GM12873 (cell line): ENCODE data around the gene MAP3K5.

Experiments used
- TF ChIP-seq, protein P1 (sequence below): IDR thresholded peaks from 2 replicates; pipeline ENCODE4 v1.5.1; 2012; ENCODE audit warnings: low read depth, mild to moderate bottlenecking, moderate library complexity, low read length, control low read depth; ENCODE audit not compliant: insufficient read depth; ENCODE audit errors: missing control alignments

The MAP3K5 gene

DNA sequence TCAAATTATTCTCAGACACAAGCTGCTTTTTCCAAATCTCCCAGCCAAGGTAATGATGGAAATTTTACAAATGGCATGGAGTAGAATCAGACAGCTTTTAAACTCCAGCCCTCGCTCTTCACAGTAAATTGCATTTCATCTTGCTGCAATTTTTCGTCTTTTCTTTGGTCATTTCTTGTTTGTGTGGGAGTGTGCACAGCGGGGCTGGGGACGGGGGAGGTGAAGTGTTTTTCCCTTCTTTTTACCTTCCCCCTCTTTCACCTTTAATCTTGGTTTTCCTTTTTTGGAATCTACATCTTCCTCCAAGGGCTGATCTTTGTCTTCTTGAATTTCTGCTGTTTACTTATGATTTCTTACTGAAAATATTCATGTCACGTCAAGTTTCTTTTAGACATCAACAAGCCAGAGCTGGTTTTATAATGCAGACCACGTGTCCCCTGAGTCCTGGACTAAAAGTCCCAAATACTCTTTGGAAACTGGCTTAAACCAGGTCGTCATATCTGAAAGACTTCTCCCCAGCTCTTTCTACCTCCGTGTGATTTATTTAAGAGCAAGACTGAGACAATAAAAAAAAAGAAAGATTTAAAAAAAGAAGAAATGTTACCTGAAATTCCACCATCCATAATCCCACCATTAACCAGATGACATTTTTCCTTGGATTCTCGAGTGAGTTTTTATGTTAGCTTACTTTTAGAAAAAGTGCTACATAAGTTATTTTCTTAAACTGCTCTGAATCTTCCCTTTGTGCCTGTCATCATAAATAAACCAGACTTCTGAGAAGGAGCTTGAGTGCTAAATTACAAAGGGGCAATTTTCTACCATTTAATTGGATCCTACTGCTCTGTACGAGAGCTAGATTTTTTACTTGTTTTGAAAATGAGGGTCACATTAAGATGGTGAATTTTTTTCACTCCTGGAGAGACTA lies 52.0 kb downstream of the MAP3K5 start:
- TF ChIP-seq, protein P1, sequence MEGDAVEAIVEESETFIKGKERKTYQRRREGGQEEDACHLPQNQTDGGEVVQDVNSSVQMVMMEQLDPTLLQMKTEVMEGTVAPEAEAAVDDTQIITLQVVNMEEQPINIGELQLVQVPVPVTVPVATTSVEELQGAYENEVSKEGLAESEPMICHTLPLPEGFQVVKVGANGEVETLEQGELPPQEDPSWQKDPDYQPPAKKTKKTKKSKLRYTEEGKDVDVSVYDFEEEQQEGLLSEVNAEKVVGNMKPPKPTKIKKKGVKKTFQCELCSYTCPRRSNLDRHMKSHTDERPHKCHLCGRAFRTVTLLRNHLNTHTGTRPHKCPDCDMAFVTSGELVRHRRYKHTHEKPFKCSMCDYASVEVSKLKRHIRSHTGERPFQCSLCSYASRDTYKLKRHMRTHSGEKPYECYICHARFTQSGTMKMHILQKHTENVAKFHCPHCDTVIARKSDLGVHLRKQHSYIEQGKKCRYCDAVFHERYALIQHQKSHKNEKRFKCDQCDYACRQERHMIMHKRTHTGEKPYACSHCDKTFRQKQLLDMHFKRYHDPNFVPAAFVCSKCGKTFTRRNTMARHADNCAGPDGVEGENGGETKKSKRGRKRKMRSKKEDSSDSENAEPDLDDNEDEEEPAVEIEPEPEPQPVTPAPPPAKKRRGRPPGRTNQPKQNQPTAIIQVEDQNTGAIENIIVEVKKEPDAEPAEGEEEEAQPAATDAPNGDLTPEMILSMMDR = no peak

DNA sequence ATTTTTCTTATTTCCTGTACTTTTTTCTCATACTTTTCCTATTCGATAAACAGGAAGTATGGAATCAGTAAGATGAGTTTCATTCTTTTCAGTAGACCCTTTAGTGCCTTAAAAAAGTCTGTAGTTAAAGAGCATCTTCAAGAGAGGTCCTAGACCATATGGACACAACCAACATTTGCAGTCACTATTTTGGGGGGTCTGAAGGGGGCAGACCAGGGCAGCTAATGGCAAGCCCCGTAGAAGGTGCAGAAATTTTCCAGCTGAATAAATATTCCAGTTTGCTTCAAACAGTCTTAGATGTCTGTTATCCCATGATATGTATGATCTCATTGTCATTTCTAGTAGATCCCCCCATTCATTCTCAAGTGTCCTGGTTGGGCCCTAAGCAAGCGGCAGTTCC lies 52.8 kb downstream of the MAP3K5 start:
- TF ChIP-seq, protein P1 = no peak

DNA sequence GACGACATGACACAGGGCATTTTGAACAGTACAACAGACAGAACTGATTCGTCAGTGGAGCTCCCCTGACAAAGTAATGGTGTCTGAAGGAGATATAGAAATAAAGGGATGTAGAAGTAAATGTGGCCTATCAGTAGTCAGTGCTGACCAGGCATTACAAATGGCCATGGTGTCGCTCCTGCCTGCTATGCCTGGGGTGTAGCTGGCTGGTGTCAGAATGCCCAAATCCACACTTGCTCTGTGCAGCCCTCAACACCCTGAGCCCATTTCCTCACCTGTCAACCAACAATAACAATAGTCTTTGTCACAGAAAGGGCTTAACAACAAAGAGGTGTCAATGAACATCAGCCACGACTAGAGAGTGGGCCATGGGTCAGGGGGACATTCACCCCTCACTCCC lies 53.2 kb downstream of the MAP3K5 start:
- TF ChIP-seq, protein P1 = no peak

DNA sequence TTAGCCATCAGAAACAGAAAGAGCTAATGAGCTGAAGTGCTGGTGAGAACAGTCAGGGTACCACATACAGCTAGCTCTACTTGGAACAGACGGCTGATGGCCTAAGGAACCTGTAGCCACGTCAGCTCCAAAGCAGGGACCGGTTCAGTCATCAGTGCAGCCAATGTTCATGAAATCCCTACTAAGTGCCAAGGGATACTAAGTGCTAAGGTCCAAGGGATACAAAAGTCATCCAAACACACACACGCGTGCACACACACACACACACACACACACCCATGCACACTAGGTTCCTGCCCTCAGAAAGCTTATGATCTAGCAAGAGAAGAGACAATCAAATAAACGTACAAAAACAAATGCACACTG lies 53.6 kb downstream of the MAP3K5 start:
- TF ChIP-seq, protein P1 = no peak

DNA sequence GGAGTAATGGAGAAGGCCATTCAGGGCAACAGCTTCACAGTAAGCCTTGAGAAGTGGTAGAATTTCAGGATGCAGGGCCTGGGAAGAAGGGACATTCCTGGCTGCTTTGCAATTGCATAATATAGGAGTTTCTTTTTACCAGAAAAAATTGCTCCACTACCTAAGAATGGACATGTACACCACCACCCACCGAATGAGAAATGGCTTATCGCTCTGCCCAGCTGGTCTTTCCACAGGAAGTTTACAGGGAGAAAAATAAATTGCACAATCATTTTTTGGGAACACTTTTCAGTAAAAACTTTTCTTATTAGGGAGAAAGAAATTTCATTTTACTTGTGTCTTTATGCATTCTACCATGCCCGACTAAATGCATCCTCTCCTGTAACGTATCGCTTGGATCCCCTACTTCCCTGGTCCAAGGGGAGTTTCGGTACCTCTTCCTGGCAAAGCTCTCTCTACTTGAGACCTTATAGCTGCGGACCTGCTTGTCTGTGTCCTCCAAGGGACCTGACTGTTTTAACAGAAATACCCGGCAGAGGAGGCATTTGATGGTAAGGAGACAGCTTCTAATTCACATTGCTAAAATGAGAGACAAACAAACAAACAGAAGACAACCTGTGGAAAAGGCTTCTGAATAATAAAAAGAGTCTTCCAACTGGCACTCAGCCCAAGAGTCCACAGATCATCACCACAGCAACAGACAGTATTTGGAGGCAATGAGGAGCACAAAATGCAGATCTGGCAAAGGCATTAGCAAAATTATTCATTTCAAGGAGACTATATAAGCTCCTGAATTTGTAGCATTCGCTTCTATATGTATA lies 54.2 kb downstream of the MAP3K5 start:
- TF ChIP-seq, protein P1 = no peak

DNA sequence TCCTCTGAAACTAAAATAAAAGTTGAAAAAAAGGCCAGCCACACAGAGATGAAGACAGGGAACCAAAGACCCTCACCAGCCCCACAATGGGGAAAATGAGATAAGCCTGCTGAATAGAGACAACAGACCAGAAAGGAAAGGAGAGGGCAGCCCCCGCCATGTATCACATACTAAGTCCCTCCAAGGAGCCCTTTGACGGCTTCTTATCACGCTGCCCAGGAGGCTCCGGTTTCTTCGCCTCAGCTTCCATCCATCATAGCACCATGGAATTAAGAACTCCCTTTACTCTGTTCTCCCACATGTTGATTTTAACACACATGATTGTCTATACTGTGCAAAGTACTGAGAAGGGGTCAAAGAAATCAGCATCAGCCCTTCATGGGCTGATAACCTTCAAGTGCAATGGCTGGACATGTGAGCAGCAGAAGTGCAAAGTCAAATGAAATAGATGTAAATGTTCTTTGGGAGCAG lies 54.9 kb downstream of the MAP3K5 start:
- TF ChIP-seq, protein P1 = no peak
